Cortex of kidney (tissue), 1 donor: ENCODE measurements around the gene LIPA.
"Not testable (repeated sequence)": the region's sequence is repeated elsewhere in the genome, so short reads cannot be mapped to it uniquely, and the experiment has no call there.

Experiments
- DNase-seq: peaks from one replicate; lab custom pipeline; 2025; lab: John Stamatoyannopoulos, UW

The LIPA gene

DNA sequence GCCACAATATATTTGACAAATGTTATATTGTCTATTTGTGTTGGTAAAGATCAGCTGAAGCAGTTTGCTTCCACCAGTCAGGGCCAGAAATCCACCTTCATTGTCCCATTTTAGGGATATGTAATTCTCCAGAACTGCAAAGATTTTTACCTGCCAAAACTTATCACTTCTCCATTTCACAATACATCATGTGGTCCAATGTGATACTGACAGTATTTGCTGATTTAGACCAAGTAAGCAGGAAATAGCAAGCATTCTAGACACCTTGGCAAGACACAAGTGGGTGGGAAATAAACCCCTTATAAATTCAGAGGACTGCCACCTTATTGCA lies 18.5 kb upstream of the LIPA start:
- no peak for DNase-seq

DNA sequence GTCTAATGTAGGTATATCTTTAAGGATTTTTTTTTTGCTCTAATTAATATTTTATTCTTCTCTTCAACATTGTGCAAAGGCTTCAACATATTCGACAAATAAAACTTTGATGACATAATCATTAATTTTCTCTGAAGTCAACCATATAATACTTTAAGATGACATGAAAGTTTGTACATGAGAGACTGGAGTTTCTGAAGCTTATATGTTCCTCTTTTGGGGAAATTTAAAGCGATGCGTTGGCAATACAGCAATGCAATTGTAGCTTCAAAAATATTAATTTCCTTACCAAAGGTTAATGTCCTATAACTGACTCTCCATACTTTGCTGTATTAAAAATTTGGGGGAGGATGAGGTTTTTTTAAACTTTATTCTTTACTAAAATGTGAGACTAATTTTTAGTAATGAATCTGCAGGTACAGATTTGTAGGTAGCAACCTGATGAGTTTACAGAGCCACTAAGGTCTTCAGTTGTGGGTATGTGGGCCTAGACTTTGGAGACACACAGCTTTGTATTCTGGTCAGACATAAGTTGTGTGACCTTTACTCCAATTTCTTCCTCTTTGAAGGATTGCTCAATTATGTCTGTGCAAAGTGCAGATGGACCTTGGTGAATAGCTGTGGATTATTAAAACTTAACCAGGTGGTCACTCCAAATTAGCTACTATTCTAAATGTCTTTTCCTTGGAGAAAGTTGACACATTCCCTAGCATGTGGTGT lies 18.0 kb upstream of the LIPA start:
- DNase-seq, result no peak

DNA sequence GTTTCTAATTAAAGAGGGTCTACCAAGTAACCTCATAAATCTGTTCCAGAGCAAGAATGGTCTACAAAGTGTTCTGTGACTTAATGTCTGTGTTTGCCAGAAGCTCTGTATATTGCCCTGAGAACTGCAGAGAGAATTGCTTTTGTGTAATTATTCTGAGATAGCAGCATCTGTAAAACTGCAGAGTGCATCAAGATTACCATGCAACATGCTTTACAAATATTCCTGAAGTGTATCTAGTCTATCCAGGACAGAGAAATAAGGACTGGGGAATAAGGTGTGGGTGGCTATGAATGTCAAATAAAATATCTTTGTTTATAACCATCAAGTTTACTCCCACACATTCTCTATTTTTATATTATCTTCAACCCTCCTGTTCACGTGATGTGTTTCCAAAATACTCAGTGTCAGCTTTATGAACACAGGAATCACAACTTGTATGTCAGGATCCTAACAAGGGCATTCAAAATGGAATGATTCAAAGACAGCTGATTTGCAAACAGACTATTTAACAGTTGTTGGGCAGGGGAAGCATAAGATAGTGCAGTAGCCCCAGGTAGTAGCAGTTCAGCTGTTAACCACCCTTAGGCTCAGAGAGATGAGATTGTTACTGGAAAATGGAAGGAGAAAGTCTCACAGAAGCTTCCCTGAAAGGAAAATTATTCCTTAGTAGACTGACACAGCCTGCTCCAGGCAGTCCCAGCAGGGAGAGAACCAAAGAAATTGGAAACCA lies 15.3 kb upstream of the LIPA start:
- no peak for DNase-seq

DNA sequence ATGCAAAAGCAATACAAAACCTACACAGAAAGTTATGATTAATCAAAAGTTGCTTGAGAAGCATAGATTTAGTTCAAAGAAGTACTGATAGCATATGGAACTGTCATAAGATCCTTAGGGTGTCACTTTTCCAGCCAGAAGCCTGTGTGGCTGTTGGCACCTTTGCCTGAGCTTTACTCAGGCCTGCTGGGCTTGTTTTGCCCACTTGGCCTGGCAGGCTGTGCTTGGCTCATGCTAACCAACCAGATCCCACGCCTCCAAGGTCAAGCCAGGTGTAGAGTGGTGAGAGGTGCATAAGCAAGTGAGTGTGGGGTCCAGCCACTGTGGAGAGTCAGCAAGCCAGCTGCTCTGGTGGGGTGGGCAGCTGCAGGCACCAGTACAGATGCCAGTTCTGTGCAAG lies 12.0 kb upstream of the LIPA start:
- DNase-seq, result no peak

DNA sequence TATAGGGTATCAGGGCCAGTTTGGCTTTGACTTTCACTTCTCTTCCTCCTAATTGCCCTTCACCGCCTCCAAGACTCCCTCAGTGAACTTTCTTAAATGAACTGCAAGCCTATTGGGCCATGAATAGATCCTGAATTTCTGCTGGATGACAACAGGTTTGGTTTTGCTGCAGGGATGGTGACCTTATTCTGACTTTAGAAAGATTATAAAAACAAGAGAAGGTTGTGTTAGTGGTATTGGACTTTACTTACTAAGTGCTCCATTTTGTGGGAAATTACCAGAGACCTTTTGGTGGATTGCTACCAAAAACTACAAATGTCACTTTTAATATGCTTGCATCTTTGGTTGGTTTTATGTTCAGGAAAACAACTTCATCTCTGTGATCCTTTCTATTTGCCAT lies 11.5 kb upstream of the LIPA start:
- no peak for DNase-seq

DNA sequence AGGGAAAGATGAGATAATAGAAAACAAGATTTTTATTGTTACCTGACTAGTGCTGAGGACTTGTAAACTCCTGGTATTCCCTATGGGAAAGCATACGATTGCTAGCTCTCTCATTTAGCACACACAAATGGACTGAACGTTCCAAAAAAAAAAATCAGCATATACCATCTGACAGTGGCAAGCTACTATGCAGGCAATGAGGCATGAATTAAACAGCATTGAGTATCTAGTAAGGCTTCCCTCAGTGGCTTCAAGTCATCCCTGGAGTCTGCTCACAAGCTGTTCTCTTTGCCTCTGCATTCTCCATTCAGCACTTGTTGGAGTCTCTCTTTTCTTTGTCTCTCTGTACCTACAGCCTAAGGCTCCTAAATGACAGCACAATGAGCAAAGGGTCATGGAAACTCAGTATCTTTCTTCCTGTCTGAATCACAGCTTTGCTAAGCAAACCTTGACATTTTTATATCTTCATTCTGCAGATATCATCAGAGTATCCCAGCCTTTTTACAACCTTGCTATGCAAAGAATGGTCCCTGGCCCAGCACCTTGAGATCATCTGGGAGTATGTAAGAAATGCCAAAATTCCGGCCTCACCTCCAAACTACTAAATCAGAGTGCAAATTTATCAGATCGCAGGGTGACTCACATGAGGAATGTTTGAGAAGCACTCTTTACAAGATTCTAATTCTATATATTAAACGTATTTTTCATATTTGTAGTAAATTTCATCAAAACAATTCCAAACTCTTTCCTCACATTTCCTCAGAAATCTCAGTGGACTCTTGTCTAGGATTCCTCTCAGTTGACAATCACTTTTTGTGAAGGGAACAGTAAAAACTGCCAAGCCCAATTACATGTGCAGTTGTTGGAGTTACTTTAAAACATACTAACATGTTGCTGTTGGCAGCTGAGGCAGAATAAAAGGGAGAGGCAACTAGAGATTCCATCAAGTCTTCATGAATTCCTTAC lies 10.8 kb upstream of the LIPA start:
- DNase-seq, result no peak

DNA sequence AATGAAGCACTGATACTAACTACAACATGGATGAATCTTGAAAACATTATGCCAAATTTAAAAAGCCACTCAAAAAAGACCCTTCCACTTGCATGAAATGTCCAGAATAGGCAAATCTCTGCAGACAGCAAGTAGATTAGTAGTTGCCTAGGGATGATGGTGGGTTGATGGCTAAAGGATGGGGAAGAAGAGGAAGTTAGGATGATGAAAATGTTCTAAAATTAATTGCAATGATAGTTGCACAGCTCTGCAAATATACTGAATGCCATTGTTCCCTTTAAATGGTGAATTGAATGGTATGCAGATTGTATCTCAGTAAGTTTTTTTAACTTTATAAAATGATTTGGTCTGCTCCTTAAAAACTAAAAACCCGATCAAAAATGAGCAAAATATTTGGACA lies 7.3 kb upstream of the LIPA start:
- DNase-seq, result no peak

DNA sequence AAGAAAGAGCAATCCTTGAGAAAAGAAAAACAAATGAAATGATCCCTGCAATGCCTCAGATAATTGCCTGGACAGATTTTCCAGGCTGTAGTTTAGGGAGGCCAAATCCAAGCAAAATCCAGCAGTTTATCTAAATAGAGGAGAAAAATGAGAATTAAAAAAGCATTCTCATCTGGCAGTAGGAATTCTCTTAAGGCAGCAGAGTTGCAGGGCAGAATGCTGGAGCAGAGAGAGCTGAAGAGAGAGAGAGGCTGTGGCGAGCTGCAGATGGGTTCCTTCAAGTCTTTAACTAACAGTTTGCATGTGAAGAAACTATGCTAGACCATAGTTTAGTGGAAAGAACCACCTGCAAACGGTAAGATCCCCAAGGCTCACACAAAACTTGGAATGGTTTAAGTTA lies 6.0 kb upstream of the LIPA start:
- no peak for DNase-seq

DNA sequence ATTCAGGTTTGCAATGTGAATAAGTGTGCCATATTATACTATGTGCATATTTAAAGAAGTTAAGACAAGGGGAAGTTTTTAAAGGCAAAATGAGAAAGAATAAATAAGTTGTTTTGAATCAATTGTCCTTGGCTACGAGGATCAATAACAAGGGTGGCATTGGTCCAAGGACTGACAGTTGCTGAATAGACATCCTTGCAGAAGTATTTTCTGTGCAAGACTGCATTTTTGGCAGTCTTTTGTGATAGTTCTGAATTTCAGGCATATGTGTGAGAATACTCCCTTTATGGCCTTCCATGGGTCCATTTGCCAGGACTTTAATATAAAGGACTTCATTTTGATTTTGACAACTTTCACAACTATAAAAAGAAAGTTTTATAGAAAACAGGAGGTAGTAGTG lies 5.4 kb upstream of the LIPA start:
- no peak for DNase-seq

DNA sequence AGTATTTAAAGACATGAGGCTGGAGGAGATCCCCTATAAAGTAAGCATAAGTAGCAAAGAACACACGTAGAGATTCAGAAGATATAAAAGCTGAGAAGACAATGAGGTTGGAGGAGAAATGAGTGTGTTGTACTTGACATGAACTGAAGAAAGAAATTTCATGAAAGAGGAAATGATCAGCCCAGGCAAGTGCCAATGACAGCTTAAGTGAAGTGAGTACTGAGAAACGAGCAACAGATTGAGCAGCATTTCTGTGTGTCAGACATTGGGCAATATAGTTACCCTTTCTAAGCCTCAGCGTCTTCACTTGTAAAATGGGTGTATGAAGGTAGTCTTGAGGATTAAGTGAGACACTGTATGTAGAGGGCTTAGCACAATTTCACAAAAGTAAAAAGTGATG lies 4.8 kb upstream of the LIPA start:
- no peak for DNase-seq

DNA sequence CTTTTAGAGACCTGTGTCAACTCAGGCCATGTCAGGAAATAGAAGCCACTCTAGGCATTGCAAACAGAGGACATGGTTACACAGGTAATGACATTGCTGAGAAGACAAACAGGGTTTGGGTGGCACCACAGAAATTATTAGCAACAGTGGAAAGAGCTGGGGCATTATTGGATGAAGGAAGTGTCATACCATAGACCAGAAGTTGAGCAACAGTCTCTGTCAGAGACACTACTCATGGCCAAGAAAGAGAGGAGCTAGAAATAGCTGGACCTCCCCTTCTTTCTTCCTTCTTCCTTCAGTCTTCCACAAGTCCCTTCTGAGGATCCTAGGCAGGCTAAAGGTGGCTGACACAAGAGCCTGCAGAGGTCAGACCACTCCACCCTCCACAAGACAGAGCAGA lies 4.2 kb upstream of the LIPA start:
- DNase-seq, result no peak

DNA sequence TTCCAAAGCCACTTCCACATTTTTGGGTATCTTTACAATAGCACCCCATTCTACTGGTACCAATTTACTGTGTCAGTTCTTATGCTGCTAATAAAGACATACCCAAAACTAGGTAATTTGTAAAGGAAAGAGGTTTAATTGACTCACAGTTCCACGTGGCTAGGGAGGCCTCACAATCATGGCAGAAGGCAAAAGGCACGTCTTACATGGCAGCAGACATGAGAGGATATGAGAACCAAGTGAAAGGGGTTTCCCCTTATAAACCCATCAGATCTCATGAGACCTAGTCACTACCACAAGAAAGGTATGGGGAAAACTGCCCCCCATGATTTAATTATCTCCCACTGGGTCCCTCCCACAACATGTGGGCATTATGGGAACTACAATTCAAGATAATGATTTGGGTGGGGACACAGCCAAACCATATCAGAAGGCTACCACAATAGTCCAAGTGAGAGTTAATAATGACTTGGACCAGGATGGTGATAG lies 3.6 kb upstream of the LIPA start:
- not testable (repeated sequence) for DNase-seq

DNA sequence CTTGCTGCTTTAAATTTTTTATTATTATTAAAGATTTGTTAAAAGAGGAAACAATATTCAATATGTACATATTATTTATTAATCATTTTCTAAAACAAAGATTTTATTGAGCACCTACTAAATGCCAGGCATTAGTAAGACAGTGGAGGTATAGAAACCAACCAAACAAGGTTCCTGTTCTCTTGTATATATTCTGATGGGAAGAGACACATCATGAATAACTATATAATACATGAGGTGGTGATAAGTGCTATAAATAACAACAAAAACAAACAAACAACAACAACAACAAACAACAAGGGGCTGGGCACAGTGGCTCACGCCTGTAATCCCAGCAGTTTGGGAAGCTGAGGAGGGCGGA lies 630 bp upstream of the LIPA start:
- DNase-seq, result no peak

DNA sequence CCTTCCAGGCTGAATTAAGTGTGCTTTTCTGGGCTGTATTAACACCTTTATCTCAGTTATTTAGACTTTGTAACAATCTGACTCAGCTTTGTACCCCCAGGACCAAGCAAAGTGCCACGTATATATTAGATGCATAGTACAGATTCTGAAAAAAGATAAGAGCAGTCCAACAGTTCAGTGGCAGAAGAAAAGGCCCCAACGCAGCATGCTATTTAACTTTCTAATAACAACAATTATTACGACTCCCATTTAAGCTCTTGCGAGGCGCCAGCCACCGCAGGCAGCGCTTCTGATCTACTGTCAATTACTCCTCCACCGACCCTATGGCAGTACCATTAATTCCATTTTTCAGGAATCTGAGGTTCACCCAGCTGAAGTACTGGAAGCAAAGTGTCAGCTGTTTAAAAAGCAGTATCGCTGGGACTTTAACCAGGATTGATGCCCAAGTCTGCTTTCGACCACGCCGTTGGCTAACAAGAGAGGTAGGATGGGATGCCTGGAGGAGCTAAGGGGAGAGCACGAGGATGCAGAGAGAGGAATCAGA lies 638 bp downstream of the LIPA start:
- DNase-seq, result no peak

DNA sequence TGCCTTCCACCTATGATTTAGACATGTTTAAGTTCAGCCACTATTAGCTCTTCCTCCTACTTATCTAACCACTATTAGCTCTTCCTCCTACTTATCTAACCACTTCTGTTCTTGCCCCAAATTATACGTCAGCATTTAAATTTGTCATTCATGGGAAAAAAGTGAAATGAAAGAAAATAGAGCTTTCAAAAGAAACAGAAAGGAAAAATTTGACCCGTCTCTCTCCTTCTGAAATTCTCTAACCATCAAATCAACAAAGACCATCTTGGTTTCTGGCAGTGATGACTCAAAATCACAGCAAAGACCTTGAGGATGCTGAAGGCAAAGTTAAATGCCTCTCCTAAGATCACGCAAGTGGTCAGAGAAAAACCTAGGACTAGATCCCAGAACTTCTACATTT lies 2.6 kb downstream of the LIPA start:
- no peak for DNase-seq

DNA sequence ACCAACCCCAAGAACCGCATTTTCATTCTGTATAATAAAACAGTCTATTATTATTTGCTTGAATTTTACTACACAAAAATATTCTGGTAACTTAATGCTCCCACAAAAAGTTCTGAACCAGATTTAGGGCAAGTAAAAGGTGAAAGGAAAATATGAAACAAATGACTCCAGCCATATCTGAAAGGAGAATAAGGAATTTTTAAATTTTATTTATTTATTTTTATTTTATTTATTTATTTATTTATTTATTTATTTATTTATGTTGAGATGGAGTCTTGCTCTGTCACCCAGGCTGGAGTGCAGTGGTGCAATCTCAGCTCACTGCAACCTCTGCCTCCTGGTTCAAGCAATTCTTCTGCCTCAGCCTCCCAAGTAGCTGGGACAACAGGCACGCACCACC lies 4.0 kb downstream of the LIPA start:
- DNase-seq, result not testable (repeated sequence)

DNA sequence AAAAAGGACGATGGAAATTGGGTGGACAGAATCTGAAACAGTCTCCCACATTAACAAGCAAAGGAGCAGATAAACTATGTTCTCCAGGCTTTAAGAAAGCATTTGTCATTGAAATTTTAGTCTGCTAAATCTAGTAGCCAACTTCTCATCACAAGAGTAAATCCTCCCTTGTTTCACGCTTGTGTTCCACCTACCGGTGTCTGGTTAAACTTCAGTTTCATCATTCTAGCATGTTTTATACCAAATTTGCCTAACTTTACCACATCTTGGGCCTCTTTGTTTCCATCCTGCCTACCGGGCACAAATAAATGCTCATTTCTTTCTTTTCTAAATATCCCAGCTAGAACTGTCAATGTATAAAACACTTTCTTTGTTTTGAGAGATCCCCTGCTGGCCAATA lies 5.8 kb downstream of the LIPA start:
- no peak for DNase-seq

DNA sequence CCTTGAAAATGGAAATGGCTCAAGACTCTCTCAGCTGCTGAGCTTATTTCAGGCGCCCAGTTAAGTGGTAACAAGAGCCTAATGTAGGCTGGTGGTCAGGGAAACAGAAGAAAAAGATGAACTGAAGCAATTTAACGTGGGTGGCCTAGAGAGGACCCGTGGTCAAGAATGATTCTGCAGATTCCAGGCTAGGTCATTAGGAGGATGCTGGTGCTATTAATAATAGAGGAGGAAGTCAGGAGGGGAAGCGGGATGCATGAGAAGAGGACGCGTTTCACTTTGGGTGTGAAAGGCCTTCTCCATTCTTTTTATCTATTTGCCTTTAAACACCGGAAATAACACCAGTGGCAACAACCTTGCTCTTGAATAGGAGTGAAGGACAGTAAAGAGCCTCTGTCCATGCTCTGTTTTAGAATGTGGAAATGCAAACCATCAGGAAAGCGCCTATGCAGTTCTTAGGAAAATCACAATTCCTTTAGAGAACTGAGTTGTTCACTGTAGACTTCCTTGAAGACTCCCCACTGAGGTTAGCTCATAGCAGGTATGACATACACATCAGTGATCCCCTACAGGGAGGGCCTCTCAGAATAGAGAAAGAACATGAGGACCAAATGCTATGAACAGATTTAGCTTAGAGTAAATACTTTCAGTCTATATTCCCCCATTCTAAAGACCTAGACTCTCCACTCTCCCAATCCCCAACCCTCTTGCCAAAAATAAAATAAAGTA lies 8.6 kb downstream of the LIPA start:
- DNase-seq, result no peak

DNA sequence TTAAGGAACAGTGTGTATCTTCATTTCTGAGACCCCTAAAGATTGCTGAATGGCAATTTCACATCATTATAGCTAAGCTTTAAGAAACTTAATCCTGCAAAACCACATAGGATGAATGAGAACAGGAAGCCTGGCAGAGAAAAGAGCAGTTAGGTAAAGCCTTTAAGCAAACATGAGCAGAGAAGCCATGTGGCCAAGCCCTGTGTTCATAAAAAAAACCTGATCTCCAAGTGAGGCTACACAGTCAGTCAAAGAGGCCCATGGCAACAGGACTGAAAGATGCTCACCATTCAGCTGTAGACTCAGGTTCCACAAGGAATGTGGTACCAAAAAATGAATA lies 9.3 kb downstream of the LIPA start:
- no peak for DNase-seq

DNA sequence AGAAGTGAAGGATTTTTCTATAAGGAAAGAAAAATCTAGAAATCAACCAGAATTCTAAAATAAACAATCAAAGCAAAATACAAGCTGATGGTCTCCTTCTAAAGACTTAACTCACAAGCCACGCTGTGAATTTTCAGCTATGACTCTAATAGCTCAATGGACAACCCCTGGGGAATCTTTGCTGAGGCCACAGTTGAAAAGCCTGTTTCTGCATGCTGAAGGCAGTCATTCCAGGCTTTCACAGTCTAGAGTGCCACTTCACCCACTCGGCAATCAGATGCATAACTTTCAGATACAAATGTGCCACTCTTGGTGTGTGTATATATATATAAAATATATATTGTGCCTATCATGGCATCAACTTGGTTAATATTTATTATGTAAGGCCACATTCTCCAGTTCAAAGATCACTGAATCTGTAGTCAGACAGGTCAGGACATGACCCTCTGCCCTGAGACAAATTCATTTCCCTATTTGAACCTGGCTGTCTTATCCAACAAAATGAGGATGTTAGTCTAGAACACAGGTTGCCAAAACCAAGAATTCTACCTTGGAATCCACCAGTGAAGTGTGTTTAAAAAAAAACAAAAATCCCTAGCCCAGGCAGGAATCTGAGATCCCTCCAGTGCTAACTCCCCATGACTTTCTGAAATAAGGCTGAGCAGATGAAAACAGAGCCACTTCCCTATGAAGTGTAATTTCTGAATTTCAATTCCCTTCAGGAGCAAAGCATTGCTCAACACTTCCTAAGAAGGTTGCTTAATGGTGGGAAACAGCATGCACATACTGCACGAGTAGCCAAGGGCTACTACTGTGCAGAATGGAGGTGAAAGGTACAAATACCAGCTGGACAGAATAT lies 9.9 kb downstream of the LIPA start:
- no peak for DNase-seq

DNA sequence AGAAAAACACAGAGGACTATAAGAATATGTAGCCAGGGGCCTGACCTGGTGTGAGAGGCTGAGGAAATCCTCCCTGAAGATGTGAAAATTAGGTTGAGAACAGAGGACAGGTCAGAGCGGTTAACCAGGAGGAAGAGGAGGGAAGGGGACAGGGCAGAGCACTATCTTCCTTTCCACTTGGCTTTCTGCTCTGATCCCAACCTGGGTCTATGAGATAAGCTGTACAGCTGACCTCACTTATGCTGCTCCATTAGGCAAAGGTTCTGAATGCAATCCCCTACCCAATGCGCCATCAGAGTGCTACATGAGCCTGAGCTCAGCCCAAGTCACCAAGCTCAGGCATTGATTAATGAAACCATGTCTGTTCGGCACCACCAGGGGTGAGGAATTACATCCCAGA lies 10.5 kb downstream of the LIPA start:
- DNase-seq, result no peak
